Prostate gland (tissue), 2 donors: Measurements from ENCODE around the gene DAD1.

Experiments
- POLR2A ChIP-seq: fragments of 450-650 bp; IDR thresholded peaks from one replicate; pipeline ENCODE4 v1.6.1; 2016; ENCODE audit warnings: antibody characterized with exemption, mild to moderate bottlenecking
- POLR2AphosphoS5 ChIP-seq: sonication (generic); formaldehyde crosslinking; IDR thresholded peaks from one replicate; pipeline ENCODE4 v1.6.1; 2017; ENCODE audit warnings: antibody characterized with exemption
- TF ChIP-seq, protein P1 (sequence below), 4 experiments: fragments of 200-600 bp in 2 of 4; fragments of 450-650 bp in 2 of 4; sonication (generic) in 2 of 4; IDR thresholded peaks; 1 replicate in 3 of 4; 2 replicates in 1 of 4; pipeline ENCODE4 v1.5.1; 2016 to 2019; ENCODE audit warnings: antibody characterized with exemption in 4 of 4, mild to moderate bottlenecking in 2 of 4, moderate library complexity in 2 of 4

DNA sequence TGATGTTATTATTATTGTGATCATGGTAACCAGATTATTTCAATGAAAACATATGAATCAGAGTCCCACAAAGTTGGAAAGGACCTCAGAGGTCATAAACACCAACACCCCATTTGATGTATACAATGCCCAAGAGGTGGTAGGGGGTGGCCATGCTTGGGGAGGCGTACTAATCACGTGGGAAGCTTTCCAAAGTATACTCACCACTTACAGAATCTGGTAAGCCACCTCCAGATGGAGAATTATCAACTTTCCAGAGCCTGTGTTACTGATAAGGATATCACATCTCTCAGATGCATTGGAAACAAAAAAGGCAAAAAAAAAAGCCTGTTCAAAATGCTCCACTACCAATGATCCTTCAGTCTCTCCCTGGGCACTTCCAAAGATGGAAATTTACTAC is 8.4 kb downstream of the DAD1 start:
- TF ChIP-seq, protein P1, sequence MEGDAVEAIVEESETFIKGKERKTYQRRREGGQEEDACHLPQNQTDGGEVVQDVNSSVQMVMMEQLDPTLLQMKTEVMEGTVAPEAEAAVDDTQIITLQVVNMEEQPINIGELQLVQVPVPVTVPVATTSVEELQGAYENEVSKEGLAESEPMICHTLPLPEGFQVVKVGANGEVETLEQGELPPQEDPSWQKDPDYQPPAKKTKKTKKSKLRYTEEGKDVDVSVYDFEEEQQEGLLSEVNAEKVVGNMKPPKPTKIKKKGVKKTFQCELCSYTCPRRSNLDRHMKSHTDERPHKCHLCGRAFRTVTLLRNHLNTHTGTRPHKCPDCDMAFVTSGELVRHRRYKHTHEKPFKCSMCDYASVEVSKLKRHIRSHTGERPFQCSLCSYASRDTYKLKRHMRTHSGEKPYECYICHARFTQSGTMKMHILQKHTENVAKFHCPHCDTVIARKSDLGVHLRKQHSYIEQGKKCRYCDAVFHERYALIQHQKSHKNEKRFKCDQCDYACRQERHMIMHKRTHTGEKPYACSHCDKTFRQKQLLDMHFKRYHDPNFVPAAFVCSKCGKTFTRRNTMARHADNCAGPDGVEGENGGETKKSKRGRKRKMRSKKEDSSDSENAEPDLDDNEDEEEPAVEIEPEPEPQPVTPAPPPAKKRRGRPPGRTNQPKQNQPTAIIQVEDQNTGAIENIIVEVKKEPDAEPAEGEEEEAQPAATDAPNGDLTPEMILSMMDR (IDR thresholded peaks at IDR 0.05) = no peak
- TF ChIP-seq POLR2A (no peak), POLR2AphosphoS5 (no peak)
